Putamen (tissue), 1 donor: ENCODE results near the gene TRPM3.

Source experiments
- DNase-seq: peaks from one replicate; pipeline ENCODE4 v3.0.0-alpha.2; 2016; ENCODE audit warnings: low spot score

The TRPM3 gene

GRCh38 chr9:70517926-70518610 is 603.4 kb downstream of the TRPM3 start:
- DNase-seq: no peak

- no peak for DNase-seq
Observed at GRCh38 chr9:70514273-70514672, 607.1 kb downstream of the TRPM3 start.

GRCh38 chr9:70511858-70512257 is 609.6 kb downstream of the TRPM3 start:
- DNase-seq: no peak

- DNase-seq: no peak
Observed at GRCh38 chr9:70510157-70510770, 611.2 kb downstream of the TRPM3 start.

GRCh38 chr9:70506159-70506558 is 615.3 kb downstream of the TRPM3 start:
- DNase-seq: no peak

- DNase-seq: no peak
Observed at GRCh38 chr9:70504834-70505233, 616.6 kb downstream of the TRPM3 start.

GRCh38 chr9:70502690-70503089 is 618.7 kb downstream of the TRPM3 start:
- no peak for DNase-seq

- DNase-seq: no peak
Observed at GRCh38 chr9:70500793-70501192, 620.6 kb downstream of the TRPM3 start.

- no peak for DNase-seq
Observed at GRCh38 chr9:70499621-70500020, 621.8 kb downstream of the TRPM3 start.

GRCh38 chr9:70498866-70499265 is 622.6 kb downstream of the TRPM3 start:
- DNase-seq: no peak

GRCh38 chr9:70496244-70496643 is 625.2 kb downstream of the TRPM3 start:
- no peak for DNase-seq

- DNase-seq: no peak
Observed at GRCh38 chr9:70495514-70495913, 625.9 kb downstream of the TRPM3 start.

GRCh38 chr9:70494221-70494620 is 627.2 kb downstream of the TRPM3 start:
- peak; percentile 42 for DNase-seq

- no peak for DNase-seq
Observed at GRCh38 chr9:70493029-70493428, 628.4 kb downstream of the TRPM3 start.

- DNase-seq: no peak
Observed at GRCh38 chr9:70492319-70492777, 629.1 kb downstream of the TRPM3 start.

- DNase-seq: no peak
Observed at GRCh38 chr9:70491426-70492318, 629.7 kb downstream of the TRPM3 start.

- no peak for DNase-seq
Observed at GRCh38 chr9:70490478-70490877, 630.9 kb downstream of the TRPM3 start.

- DNase-seq: no peak
Observed at GRCh38 chr9:70488793-70489105, 632.7 kb downstream of the TRPM3 start.

- no peak for DNase-seq
Observed at GRCh38 chr9:70488098-70488792, 633.2 kb downstream of the TRPM3 start.

GRCh38 chr9:70486127-70486526 is 635.3 kb downstream of the TRPM3 start:
- no peak for DNase-seq

- DNase-seq: no peak
Observed at GRCh38 chr9:70485273-70485858, 636.1 kb downstream of the TRPM3 start.
